Fibroblast of gingiva (primary cell): ENCODE results near the gene DCAF7.

ENCODE experiments used
- DNase-seq: peaks from one replicate; pipeline ENCODE4 v3.0.0-alpha.2; 2011; ENCODE audit warnings: low read depth

Gene DCAF7

DNA sequence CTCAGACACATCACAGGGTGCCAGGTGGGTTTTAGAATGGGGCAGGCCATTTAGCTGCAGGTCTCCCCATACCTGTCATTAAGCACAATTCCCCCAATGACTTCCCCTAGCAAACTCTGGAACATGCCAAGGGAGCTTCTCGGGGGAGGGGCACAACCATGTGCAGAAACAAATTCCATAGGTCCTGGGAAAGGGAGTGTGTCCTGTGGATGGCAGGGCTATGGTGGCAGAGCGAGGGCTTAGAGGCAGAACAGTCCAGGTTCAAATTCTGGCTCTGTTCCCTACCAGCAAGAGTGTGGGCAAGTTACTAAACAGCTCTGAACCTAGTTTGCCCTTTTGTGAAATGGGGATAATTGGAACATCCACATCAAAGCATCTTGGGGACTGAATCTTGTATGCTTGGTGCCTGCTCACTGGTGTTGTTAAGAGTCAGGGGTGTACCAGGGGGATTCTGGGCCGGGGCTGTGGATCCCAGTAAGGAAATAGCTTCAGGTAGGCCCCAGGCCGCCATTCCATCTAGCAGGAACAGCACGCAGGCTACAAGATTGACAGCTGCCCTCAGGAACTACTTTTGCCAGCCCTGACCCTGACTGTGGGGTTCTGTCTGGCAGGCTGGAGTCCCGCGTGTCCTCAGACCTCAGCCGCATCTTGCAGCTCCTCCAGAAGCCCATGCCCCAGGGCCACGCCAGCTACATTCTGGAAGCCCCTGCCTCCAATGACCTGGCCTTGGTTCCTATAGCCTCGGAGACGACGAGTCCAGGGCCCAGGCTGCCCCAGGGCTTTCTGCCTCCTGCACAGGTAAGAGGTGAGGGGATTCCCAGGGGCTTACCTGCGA, 5.6 kb upstream of the DCAF7 start:
- DNase-seq: no peak

DNA sequence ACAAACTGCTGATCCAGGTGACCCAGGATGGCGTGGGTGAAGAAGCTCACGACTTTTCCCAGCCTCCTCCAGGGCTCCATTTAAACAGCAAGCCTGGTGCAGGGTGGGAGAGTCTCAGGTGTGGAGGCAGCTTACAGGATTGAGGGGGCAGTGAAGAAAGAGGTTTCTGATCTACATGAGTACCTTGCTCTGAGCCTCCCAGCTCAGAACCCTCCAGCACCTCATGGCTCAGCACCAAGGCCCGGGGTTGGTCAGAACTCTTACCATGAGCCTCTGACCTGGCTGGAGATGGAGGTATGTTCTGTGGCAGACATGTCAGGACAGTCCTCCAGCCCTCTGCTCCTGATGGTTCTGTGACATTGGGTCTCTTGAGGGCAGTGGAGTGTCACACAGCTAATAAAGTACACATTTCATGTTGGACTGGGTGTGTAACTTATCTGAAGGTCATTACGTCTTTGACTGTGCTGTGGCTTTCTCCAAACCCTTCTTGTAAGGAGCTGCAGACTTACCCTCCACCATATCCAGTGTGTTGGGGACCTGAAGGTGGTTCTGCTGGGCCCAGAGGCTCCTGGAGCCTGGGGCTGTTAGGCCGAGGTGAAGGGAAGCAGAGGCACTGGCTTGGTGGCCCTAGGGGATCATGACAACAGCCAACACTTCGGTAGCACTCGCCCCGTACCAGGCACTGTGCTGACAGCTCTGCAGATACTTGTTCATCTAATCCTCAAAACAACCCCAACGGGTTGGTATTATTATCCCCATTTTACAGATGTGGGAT, 3.8 kb upstream of the DCAF7 start:
- no peak for DNase-seq

DNA sequence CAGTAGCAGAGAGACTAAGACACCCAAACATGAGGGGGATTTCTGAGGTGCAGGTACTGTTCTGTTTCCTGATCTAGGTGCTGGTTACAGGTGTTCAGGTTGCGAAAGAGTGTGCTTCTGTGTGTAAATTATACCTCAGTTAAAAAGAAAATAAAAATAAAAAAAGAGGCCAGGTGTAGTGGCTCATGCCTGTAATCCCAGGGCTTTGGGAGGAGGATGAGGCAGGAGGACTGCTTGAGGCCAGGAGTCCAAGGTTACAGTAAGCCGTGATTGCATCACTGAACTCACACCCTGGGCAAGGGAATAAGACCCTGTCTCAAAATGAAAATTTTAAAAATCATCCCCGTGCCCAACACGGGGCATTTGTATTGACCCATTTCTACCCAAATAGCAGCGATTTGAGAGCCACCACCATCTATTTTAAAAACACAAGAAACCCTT, 3.2 kb upstream of the DCAF7 start:
- DNase-seq: no peak

DNA sequence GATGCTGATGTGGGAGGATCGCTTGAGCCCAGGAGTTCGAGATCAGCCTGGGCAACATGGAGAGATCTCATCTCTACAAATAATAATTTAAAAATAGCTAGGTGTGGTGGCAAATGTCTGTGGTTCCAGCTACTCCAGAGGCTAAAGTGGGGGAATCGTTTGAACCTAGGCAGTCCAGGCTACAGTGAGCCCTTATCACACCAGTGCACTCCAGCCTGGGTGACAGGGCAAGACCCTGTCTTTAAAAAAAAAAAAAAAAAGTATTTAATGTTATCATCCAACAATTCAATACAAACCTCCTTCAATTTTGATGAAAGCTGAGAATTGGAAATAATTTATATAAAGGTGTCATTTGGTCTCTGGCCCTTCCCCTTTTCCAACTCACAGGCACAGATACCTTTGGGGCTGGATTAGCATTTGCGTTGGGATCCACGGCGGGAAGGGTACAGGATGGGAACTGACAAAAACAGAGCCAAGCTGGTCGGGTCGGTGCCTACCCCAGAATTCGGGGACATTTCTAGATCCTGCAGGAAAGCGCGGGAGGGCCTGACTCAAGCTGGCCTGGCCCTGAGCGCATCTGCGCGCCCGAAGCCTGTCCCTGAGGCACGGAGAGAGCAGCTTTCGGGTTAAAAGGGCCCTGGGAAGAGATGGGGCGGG, 860 bp upstream of the DCAF7 start:
- DNase-seq: no peak

DNA sequence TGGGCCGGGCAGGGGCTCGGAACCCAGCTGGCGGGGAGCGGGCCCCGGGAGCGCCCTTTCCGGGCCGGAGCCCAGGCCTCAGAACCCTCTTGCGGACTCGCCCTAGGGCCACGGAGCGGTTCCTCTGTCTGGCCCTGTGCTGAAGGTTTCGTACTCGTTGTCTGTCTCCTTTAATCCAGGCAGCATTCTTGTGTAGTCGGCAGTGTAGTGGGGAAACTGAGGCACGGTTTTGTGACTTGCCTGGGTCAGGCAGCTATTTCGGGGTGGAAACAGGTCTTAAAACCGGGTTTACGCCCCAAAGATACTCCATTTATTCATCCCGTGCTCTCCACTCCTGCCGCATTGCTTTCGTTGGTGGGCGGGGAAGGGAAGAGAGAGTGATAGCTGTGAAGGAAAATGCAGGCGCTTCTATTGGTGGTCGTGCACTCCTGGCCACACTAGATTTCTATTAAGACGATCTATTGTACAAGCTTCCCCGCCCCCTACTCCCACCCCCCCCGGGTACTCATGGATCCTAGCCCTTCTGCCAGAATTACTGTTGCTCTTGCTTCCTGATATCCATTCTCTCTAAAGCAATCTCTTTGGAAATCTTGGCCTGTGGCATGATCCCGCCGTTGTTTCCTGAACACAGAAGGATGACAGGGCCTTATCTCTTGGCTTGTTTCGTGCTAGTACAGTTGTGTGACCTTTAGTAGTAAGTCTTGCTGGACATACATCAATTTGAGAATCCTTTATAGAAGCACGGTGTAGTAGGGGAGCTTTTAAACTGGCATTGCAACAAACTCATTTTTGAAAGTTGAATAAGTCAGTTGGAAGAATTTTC, 751 bp downstream of the DCAF7 start:
- DNase-seq: no peak

DNA sequence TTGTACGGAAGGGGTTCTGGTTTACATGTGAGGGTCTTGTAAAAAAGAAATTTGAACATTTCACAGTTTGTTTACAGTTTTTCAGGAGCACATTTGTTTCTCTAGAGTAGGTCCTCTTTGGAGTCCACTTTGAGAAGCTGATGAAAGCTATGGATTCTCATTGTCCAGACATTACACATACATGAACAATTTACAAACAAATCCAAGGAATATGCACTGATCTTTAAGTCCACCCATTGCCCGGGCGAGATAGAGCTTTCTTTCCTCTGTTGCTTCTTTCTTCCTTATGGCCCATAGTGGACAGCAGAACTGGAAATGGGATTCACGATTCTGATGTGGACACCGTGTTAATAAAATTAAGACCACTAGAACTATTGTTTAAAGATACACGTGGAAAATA, 1.9 kb downstream of the DCAF7 start:
- no peak for DNase-seq

DNA sequence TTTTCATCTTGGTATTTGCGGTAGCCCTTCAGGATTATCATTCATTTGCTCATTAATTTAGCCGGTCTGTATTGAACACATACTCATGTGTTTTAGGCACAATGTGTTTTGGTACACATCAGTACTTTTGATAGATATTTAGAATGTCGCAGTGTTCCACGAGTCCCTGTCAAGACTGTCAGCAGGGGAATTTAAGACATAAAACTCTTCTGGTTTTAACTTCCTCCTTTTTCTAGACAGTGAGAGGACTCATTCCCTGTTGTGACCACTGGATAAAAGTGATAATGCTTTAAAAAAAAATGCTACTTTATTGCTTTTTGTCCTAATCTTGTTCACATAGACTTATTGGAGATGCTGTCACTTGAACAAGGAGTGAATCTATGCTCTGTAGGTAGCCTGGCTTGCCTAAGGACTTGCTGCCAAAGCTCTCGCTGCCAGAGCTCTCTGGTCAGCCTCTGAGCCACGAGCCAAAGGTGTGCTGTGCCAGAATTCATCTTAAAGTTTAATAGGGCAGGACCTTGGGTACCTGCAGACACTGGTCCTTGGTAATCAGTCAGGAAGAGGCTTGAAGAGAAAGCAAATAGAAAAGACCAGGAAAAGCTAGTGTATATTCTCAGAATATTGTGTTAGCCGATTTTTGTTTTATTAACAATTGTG, 5.4 kb downstream of the DCAF7 start:
- no peak for DNase-seq

DNA sequence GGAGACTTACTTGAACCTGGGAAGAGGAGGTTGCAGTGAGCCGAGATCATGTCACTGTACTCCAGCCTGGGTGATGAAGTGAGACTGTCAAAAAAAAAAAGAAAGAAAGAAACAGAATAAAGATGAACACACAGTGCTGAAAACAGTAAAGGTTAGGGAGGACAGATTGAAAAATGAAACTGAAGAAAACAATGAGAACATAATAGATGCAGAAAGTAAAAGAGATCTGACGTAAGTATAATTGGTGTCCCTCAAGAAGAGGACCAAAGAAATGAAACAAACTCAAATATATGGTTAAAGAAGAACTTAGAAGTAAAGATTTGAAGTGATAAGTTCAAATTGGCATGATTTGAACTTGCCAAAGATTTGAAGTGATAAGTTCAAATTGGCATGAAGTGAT, 7.1 kb downstream of the DCAF7 start:
- no peak for DNase-seq

DNA sequence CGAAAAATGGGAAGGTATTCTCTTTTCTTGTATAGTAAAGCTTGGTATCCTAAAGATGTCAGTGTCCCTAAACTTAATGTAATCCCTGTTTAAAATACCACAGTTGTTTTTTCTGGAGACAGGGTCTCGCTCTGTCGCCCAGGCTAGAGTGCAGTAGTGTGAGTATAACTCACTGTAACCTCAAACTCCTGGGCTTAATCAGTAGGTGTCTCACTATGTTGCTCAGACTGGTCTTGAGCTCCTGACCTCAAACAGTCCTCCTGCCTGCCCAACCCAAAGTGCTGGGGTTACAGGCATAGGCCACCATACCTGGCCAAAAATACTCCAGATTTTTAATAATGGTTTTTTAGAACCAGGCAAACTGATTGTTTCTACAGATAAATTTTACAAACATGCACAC, 8.2 kb downstream of the DCAF7 start:
- no peak for DNase-seq

DNA sequence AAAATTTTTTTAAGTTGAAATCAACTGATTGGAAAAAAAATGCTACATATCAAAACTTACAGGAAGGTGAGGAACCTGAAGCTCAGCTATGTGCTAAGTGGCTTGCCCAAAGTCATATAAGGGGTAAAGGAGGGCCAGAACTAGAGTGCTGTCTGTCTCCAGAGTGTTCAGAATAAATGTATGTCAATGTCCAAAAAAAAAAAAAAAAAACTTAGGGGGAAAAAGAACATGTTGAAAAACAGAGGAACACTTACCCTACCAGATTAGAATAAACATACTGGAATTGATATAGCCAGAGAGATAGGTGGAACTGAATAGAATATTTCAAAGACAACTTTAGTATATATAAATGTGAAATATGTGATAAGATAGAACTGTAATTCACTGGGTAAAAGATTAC, 11.5 kb downstream of the DCAF7 start:
- no peak for DNase-seq

DNA sequence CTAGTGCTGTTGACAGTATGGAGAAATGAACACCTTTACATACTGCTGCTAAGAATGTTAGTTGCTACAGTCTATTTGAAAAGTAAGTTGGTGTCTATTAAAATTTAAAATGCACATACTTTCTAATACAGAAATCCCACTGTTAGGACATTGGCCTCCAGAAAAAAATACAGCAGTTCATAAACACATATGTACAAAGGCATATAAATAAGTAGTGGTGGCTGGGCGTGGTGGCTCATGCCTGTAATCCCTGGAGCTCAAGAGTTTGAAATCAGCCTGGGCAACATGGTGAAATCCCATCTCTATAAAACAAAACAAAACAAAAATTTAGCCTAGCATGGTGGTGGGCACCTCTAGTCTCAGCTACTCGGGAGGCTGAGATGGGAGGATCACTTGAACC, 13.1 kb downstream of the DCAF7 start:
- no peak for DNase-seq

DNA sequence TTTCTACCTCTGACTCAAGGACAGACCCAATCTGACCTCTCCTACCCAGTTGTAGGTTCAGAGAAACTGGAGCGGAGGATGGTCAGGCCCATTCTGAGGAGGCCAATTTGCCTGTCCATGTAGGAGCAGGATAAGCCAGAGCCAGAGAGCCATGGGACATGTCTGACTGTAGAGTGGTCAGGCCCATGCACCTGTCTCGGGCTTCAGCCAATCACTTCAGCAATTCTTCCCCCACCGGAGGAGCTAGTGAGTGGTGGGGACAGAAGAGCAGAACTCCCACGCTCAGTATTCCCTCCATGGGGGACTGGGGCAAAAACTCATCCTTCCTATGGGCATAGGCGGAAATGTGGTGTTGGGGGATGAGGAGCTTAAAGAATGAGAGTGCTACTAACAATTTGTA, 14.3 kb downstream of the DCAF7 start:
- no peak for DNase-seq

DNA sequence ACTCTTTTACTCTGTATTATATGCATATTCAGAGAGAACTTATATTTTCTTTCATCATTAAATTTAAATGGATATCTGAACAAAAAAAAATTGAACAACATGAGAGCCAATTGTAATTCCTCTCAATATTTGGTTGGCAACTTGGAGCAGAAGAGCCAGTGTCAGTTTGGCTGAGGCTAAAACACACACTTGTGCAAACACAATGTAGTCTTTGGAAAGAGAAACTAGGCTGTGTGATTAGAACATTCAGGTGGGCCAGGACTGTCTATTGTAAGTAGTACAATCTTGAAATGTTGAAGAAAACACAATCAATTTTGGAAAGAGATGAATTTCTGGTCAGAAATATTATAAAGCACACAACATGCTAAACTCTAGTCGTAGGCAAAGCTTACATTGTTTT, 17.0 kb downstream of the DCAF7 start:
- no peak for DNase-seq

DNA sequence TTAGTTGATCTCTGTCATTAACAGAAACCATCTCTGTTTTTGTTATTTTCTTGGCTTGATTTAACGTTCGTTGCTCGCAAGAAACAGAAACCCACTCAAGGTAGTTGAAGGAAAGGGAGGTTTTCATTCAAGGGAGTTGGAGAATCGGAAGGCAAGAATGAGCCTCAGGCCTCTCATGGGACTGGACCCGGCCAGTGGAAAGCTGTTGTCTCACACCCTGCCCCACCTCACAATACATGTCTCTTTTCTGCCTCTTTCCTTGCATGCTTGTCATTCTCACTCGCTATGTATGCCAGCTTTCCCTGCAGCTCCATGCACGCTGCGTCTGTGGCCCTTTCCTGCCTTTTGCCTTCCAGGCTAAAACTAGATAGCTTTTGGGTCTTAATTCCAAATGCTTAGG, 18.3 kb downstream of the DCAF7 start:
- DNase-seq: no peak

DNA sequence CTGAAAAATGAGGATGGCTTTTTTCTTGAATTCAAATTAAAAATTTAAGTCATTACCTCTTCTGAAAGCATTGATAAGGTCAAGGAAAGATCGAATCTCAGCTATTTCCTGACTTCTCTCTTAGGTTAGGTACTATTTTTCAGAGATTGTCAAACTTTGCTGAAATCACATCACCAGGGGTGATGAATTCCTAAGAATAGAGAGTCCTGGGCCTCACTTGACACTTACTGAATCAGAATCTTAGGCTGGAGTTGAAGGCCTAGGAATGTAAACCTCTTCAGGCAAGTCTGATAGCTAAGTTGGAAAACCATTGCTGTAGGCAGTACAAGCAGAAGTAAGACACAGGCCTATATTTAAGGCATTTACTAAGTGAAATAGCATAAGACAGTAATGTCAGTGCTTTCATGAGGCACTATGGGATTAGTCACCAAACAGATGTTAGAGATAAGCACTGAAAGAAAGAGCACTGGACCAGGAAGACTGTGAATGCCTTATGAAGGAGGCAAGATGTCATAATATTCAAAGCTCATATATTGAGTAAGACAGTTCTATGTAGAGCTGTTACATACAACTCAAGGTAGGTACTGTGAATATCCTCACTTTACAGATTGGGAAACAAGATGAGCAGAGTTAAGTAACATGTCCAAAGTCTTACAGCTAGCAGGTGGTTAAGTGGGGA, 21.5 kb downstream of the DCAF7 start:
- DNase-seq: peak; percentile 27

DNA sequence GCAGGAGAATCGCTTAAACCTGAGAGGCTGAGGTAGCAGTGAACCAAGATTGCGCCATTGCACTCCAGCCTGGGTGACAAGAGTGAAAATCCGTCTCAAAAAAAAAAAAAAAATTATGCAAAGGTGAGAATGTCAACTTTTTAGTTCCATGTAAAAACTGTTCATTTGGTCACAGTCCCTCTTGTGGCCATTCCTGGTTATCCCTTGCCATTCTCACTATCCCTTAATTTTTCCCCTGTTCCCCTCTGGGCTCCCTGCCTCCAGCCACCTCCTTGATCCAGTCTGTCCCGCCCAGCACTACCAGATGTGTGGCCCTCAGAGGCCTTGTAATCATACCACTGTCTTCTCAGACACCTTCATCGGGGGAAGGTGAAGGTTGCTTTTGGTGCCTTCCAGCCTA, 23.4 kb downstream of the DCAF7 start:
- no peak for DNase-seq

DNA sequence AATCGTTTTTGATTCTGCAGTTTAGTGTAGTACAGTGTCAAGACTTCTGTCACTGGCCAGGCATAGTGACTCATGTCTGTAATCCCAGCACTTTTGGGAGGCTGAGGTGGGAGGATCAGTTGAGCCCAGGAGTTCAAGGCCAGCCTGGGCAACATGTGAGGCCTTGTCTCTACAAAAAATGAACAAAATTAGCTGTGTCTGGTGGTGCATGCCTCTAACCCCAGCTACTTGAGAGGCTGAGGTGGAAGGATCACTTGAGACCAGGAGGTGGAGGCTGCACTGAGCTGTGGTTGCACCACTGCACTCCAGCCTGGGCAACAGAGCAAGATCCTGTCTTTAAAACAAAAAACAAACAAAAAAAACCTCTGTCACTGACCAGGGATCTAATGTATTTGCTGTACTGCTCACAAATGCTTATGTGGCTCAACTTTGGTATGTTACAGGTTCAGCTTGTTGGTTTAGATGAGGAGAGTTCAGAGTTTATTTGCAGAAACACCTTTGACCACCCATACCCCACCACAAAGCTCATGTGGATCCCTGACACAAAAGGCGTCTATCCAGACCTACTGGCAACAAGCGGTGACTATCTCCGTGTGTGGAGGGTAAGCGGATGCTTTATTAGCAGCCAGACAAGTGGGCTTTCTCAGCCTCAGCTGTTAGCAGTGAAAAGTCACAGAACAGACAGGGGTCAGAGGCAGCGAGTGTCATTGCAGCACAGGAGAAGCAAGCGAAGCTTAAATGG, 27.9 kb downstream of the DCAF7 start:
- DNase-seq: no peak

DNA sequence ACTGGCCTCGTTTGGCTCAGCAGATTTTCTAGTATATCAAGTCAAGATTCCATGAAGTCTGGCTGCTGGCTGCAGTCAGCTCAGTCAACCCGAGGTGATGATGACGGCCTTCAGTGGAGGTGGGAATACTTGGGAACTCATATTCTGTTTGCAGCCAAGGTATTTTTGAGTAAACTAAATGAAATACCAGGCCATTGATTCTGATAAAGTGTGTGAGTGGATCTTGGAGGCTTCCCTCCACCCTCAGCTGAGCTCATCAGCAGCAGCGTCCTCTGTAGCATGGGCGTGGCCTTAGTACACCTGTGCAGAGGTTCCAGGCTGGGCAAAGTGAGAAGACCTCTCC, 28.5 kb downstream of the DCAF7 start:
- DNase-seq: no peak

DNA sequence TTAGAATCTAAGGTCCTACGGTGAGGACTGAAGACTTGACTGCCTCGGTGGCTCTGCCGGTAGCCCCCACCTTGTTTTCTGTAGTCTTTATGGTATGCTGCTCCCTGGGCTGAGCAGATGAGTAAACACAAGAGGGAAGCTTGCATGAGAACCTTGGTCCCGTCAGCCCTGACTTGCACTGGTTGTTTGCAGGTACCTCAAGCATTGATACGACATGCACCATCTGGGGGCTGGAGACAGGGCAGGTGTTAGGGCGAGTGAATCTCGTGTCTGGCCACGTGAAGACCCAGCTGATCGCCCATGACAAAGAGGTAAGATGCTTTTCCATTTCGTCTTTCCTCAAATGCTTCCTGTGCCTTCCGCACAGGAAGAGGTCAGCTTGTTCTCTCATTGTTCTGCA, 29.4 kb downstream of the DCAF7 start:
- no peak for DNase-seq

DNA sequence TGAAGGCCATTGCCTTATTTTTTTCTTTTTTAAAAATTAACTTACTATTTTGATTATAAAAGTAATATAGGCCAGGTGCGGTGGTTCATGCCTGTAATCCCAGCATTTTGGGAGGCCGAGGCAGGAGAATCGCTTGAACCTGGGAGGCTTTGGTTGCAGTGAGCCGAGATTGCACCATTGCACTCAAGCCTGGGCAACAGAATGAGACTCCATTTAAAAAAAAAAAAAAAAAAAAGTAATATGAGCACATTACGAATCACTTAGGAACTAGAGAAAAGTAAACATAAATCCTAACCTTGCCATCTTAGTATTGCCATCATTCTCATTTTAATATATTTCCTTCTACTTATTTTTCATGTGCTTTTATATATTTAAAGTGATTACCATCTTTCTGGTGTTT, 37.5 kb downstream of the DCAF7 start:
- DNase-seq: no peak
